Epithelial cell of esophagus (primary cell): Measurements from ENCODE around the gene GCKR.
A peak's percentile ranks its signal among the peaks of the same experiment; 100 is the strongest.

Experiments used
- DNase-seq: peaks from one replicate; pipeline ENCODE4 v3.0.0; 2010; ENCODE audit warnings: low read depth
- H3K4me3 ChIP-seq: 2 replicates; pipeline ENCODE4 v1.5.1; 2011; ENCODE audit warnings: mild to moderate bottlenecking, low read length, control low read depth
- CTCF ChIP-seq: IDR thresholded peaks from 2 replicates; pipeline ENCODE4 v1.5.1; 2011; ENCODE audit warnings: low read depth, mild to moderate bottlenecking, low read length, control low read depth, inconsistent platforms; ENCODE audit not compliant: insufficient read depth; ENCODE audit errors: missing control alignments

Gene GCKR, protein sequence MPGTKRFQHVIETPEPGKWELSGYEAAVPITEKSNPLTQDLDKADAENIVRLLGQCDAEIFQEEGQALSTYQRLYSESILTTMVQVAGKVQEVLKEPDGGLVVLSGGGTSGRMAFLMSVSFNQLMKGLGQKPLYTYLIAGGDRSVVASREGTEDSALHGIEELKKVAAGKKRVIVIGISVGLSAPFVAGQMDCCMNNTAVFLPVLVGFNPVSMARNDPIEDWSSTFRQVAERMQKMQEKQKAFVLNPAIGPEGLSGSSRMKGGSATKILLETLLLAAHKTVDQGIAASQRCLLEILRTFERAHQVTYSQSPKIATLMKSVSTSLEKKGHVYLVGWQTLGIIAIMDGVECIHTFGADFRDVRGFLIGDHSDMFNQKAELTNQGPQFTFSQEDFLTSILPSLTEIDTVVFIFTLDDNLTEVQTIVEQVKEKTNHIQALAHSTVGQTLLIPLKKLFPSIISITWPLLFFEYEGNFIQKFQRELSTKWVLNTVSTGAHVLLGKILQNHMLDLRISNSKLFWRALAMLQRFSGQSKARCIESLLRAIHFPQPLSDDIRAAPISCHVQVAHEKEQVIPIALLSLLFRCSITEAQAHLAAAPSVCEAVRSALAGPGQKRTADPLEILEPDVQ

GRCh38 chr2:27496357-27497287 is at the start of gene GCKR:
Gene GCKR (plus strand): TSS chr2:27496839. CDS start chr2:27496905, 66 bp downstream.
- peak; percentile 65 for DNase-seq

GRCh38 chr2:27448381-27448780 is 48.3 kb upstream of the GCKR start:
- DNase-seq: peak; percentile 52
- no peak overlapping the region for H3K4me3 ChIP-seq
- TF ChIP-seq CTCF: no peak

More at GRCh38 chr2:27496357-27497287, at the start of gene GCKR:
- H3K4me3 ChIP-seq: no peak within 1 kb of the TSS
- no peak for TF ChIP-seq CTCF

DNA sequence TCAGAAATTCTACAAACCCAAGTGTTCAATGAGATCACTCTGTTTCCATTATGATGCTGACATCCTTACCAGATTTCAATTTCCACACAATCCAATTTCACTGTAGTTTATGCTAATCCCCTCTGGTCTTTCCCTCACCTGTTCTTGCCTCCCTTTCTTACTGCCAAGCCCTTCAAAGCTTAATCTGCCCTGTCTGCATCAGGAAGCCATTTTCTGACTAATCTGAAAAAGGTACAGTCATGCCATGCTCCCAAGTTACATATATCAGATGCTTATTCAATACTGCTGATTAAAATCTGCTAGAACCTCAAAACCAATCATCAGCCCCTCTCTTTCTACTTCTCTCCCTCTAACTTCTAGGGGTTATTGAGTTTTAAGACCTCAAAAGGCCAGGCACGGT is 45.5 kb upstream of the GCKR start:
- no peak overlapping the region for H3K4me3 ChIP-seq
- DNase-seq: no peak
- TF ChIP-seq CTCF: no peak

DNA sequence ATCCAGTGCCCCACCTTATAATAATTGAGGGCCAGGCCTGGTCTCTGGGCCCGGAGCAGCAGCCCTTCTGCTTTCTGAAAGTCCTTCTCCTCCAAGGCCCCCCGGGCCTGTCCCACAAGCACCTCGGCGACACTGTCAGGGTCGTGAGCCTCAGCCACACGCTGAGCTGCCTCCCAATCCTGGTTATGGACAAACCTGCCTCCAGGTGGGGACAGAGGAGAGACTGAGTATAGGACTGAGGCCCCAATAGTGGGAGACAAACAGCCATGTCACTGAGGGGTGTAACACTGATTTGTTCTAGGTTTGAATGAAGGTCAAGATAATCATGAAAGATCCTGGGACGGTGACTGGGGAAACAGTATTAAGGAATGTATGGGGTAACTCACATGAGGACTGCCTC is 42.7 kb upstream of the GCKR start:
- H3K4me3 ChIP-seq: no peak overlapping the region
- TF ChIP-seq CTCF: no peak
- DNase-seq: no peak

- no peak for DNase-seq
- H3K4me3 ChIP-seq: no peak overlapping the region
- TF ChIP-seq CTCF: no peak
Observed at GRCh38 chr2:27461118-27461517, 35.5 kb upstream of the GCKR start.

DNA sequence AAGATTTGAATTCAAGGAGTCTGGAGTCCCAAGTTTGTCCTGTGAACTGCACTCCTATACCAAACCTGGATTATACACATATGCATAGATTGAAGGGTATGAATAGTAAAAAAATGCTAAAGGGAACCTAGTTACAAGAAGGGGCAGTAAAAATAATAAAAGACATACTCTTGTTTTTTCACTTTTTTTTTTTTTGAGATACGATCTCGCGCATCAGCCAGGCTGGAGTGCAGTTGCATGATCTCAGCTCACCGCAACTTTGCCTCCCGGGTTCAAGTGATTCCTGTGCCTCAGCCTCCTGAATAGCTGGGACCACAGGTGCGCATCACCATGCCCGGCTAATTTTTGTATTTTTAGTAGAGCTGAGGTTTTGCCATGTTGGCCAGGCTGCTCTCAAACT is 32.2 kb upstream of the GCKR start:
- H3K4me3 ChIP-seq: no peak overlapping the region
- TF ChIP-seq CTCF: no peak
- no peak for DNase-seq
